T-helper 1 cell treated with Interleukin-12 subunit alpha and Interleukin-12 subunit beta and Interleukin-4 antibody, amounts not matched to agents 30 μg/mL and 1 μg/mL, for 36 hours (primary cell): ENCODE results near the gene FZD7.

Experiments
- H3K27ac Mint-ChIP-seq: one replicate; pipeline ENCODE4 v1.8.0; 2021; ENCODE audit warnings: mild to moderate bottlenecking, mixed read lengths
- H3K27me3 Mint-ChIP-seq: one replicate; pipeline ENCODE4 v1.8.0; 2021; ENCODE audit warnings: low read depth, mixed read lengths
- H3K36me3 Mint-ChIP-seq: one replicate; pipeline ENCODE4 v1.8.0; 2021; ENCODE audit warnings: low read depth, mixed read lengths
- H3K4me1 Mint-ChIP-seq: one replicate; pipeline ENCODE4 v1.8.0; 2021; ENCODE audit warnings: low read depth, mixed read lengths
- H3K4me3 Mint-ChIP-seq: one replicate; pipeline ENCODE4 v1.8.0; 2021; ENCODE audit warnings: mild to moderate bottlenecking, moderate library complexity, mixed read lengths
- H3K9me3 Mint-ChIP-seq: one replicate; pipeline ENCODE4 v1.8.0; 2021; ENCODE audit warnings: mixed read lengths

FZD7 gene

GRCh38 chr2:202005272-202005887 is 28.3 kb upstream of the FZD7 start:
- H3K9me3 Mint-ChIP-seq = no peaks in the 10 kb centered on the region
- H3K36me3 Mint-ChIP-seq = no peaks in the 10 kb centered on the region
- peaks cover 1% of the 10 kb centered on the region for H3K4me1 Mint-ChIP-seq
- no peak overlapping the region for H3K4me3 Mint-ChIP-seq
- no peak overlapping the region for H3K27ac Mint-ChIP-seq
- H3K27me3 Mint-ChIP-seq = peaks cover 8% of the 10 kb centered on the region

GRCh38 chr2:202006301-202006700 is 27.4 kb upstream of the FZD7 start:
- H3K36me3 Mint-ChIP-seq = no peaks in the 10 kb centered on the region
- no peak overlapping the region for H3K27ac Mint-ChIP-seq
- H3K27me3 Mint-ChIP-seq = peaks cover 12% of the 10 kb centered on the region
- peaks cover 1% of the 10 kb centered on the region for H3K4me1 Mint-ChIP-seq
- no peak overlapping the region for H3K4me3 Mint-ChIP-seq
- no peaks in the 10 kb centered on the region for H3K9me3 Mint-ChIP-seq

- peaks cover 1% of the 10 kb centered on the region for H3K4me1 Mint-ChIP-seq
- no peak overlapping the region for H3K27ac Mint-ChIP-seq
- H3K9me3 Mint-ChIP-seq = no peaks in the 10 kb centered on the region
- no peaks in the 10 kb centered on the region for H3K36me3 Mint-ChIP-seq
- no peak overlapping the region for H3K4me3 Mint-ChIP-seq
- H3K27me3 Mint-ChIP-seq = peaks cover 19% of the 10 kb centered on the region
Observed at GRCh38 chr2:202007015-202007982, 26.4 kb upstream of the FZD7 start.

- H3K9me3 Mint-ChIP-seq = no peaks in the 10 kb centered on the region
- H3K27me3 Mint-ChIP-seq = peaks cover 26% of the 10 kb centered on the region
- no peak overlapping the region for H3K4me3 Mint-ChIP-seq
- H3K27ac Mint-ChIP-seq = no peak overlapping the region
- no peaks in the 10 kb centered on the region for H3K4me1 Mint-ChIP-seq
- no peaks in the 10 kb centered on the region for H3K36me3 Mint-ChIP-seq
Observed at GRCh38 chr2:202007983-202008354, 25.7 kb upstream of the FZD7 start.

- H3K4me1 Mint-ChIP-seq = no peaks in the 10 kb centered on the region
- no peaks in the 10 kb centered on the region for H3K9me3 Mint-ChIP-seq
- no peaks in the 10 kb centered on the region for H3K36me3 Mint-ChIP-seq
- H3K27me3 Mint-ChIP-seq = peaks cover 26% of the 10 kb centered on the region
- H3K27ac Mint-ChIP-seq = no peak overlapping the region
- no peak overlapping the region for H3K4me3 Mint-ChIP-seq
Observed at GRCh38 chr2:202009019-202009481, 24.6 kb upstream of the FZD7 start.

GRCh38 chr2:202009581-202009980 is 24.1 kb upstream of the FZD7 start:
- peaks cover 26% of the 10 kb centered on the region for H3K27me3 Mint-ChIP-seq
- H3K4me3 Mint-ChIP-seq = no peak overlapping the region
- no peaks in the 10 kb centered on the region for H3K9me3 Mint-ChIP-seq
- no peaks in the 10 kb centered on the region for H3K36me3 Mint-ChIP-seq
- no peak overlapping the region for H3K27ac Mint-ChIP-seq
- H3K4me1 Mint-ChIP-seq = no peaks in the 10 kb centered on the region

- no peak overlapping the region for H3K27ac Mint-ChIP-seq
- H3K4me1 Mint-ChIP-seq = no peaks in the 10 kb centered on the region
- no peak overlapping the region for H3K4me3 Mint-ChIP-seq
- H3K9me3 Mint-ChIP-seq = no peaks in the 10 kb centered on the region
- peaks cover 35% of the 10 kb centered on the region for H3K27me3 Mint-ChIP-seq
- no peaks in the 10 kb centered on the region for H3K36me3 Mint-ChIP-seq
Observed at GRCh38 chr2:202014318-202014717, 19.3 kb upstream of the FZD7 start.

- Mint-ChIP-seq H3K9me3 (no peaks in the 10 kb centered on the region), H3K4me3 (no peak overlapping the region), H3K27ac (no peak overlapping the region), H3K27me3 (peaks cover 35% of the 10 kb centered on the region), H3K4me1 (no peaks in the 10 kb centered on the region), H3K36me3 (no peaks in the 10 kb centered on the region)
Observed at GRCh38 chr2:202014759-202015211, 18.9 kb upstream of the FZD7 start.

- H3K4me1 Mint-ChIP-seq = no peaks in the 10 kb centered on the region
- H3K27me3 Mint-ChIP-seq = peaks cover 30% of the 10 kb centered on the region
- H3K36me3 Mint-ChIP-seq = no peaks in the 10 kb centered on the region
- no peak overlapping the region for H3K27ac Mint-ChIP-seq
- no peak overlapping the region for H3K4me3 Mint-ChIP-seq
- no peaks in the 10 kb centered on the region for H3K9me3 Mint-ChIP-seq
Observed at GRCh38 chr2:202015471-202015870, 18.2 kb upstream of the FZD7 start.

GRCh38 chr2:202016579-202017227 is 17.0 kb upstream of the FZD7 start:
- Mint-ChIP-seq H3K27me3 (peaks cover 24% of the 10 kb centered on the region), H3K4me1 (no peaks in the 10 kb centered on the region)

GRCh38 chr2:202017940-202018339 is 15.7 kb upstream of the FZD7 start:
- Mint-ChIP-seq H3K9me3 (no peaks in the 10 kb centered on the region), H3K27me3 (peaks cover 13% of the 10 kb centered on the region), H3K27ac (no peak overlapping the region), H3K4me3 (no peak overlapping the region), H3K4me1 (no peaks in the 10 kb centered on the region), H3K36me3 (no peaks in the 10 kb centered on the region)

More at GRCh38 chr2:202016579-202017227, 17.0 kb upstream of the FZD7 start:
- Mint-ChIP-seq H3K27ac (no peak overlapping the region), H3K36me3 (no peaks in the 10 kb centered on the region), H3K9me3 (no peaks in the 10 kb centered on the region), H3K4me3 (no peak overlapping the region)

GRCh38 chr2:202018950-202019349 is 14.7 kb upstream of the FZD7 start:
- H3K36me3 Mint-ChIP-seq = no peaks in the 10 kb centered on the region
- H3K27ac Mint-ChIP-seq = no peak overlapping the region
- no peaks in the 10 kb centered on the region for H3K4me1 Mint-ChIP-seq
- H3K9me3 Mint-ChIP-seq = no peaks in the 10 kb centered on the region
- peaks cover 16% of the 10 kb centered on the region for H3K27me3 Mint-ChIP-seq
- H3K4me3 Mint-ChIP-seq = no peak overlapping the region

GRCh38 chr2:202019689-202020450 is 13.8 kb upstream of the FZD7 start:
- Mint-ChIP-seq H3K27ac (no peak overlapping the region), H3K4me3 (no peak overlapping the region), H3K9me3 (no peaks in the 10 kb centered on the region), H3K27me3 (peaks cover 20% of the 10 kb centered on the region), H3K36me3 (no peaks in the 10 kb centered on the region), H3K4me1 (no peaks in the 10 kb centered on the region)

- H3K4me1 Mint-ChIP-seq = no peaks in the 10 kb centered on the region
- no peak overlapping the region for H3K4me3 Mint-ChIP-seq
- no peaks in the 10 kb centered on the region for H3K9me3 Mint-ChIP-seq
- peaks cover 26% of the 10 kb centered on the region for H3K27me3 Mint-ChIP-seq
- no peaks in the 10 kb centered on the region for H3K36me3 Mint-ChIP-seq
- no peak overlapping the region for H3K27ac Mint-ChIP-seq
Observed at GRCh38 chr2:202022755-202023154, 10.9 kb upstream of the FZD7 start.
